Measurements from ENCODE around the gene BLVRB.
"Not testable (repeated sequence)": the region's sequence is repeated elsewhere in the genome, so short reads cannot be mapped to it uniquely, and the experiment has no call there.

BLVRB gene

DNA sequence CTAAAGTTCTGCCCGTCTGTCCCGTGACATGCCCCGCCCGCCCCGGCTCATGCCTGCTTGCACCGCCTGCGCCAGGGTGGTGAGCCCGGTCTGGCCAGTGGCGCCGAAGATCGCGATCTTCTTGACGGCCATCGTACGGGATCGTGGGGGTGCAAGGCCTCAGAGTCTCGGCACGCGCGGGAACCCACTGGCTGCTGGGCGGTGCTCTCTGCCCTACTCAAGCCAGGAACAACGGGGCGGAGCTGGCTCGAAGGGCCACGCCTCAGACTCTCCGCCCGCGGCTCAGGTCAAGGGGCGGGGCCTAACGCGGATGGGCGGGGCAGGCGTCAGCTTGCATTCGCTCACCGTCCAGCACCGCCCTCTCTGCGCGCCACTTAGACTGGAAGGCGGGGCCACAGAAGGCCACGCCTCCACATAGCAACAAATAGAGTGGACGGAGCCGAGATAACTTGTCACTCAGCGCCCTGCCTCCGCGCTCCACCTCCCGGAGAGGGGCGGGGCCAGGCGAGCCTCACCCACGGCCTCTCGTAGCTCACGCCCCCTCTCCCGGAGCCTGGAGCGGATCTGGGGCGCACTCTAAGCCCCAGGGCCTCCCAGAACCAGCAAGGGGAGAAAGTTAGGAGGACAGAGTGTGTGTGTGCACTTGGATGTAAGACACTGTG, at the start of gene BLVRB:
Gene BLVRB (minus strand): TSS at position 189 of the 662 bp plus-strand sequence. CDS start 57 bp downstream, at position 132.
- DNase-seq: peak; percentile 97 to 98

GRCh38 chr19:40513741-40514315, 48.3 kb upstream of the BLVRB start:
- DNase-seq: no peak

- no peak for DNase-seq
Observed at GRCh38 chr19:40513345-40513678, 47.8 kb upstream of the BLVRB start.

GRCh38 chr19:40512473-40513344, 47.2 kb upstream of the BLVRB start:
- DNase-seq: no peak

GRCh38 chr19:40512110-40512472, 46.5 kb upstream of the BLVRB start:
- DNase-seq: no peak

DNA sequence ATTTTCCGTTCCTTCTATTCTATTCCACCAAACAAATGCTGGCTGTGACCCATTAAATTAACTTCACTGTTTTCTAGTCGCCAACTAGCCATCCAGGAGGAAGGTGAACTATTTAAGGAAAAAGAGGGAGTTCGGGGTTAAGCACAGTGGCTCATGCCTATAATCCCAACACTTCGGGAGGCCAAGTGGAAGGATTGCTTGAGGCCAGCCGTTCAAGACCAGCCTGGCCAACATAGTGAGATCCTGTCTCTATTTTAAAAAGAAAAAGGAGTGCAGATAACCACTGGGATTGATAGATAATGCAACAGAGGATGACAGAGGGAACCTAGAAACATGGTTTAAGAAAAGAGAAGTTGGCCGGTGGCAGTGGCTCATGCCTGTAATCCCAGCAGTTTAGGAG, 45.9 kb upstream of the BLVRB start:
- no peak for DNase-seq

GRCh38 chr19:40510526-40511115, 45.1 kb upstream of the BLVRB start:
- no peak for DNase-seq

GRCh38 chr19:40508739-40509260, 43.3 kb upstream of the BLVRB start:
- no peak for DNase-seq

- DNase-seq: no peak
Observed at GRCh38 chr19:40507892-40508291, 42.3 kb upstream of the BLVRB start.

GRCh38 chr19:40506099-40506498, 40.6 kb upstream of the BLVRB start:
- no peak for DNase-seq

GRCh38 chr19:40503320-40503695, 37.8 kb upstream of the BLVRB start:
- DNase-seq: no peak

DNA sequence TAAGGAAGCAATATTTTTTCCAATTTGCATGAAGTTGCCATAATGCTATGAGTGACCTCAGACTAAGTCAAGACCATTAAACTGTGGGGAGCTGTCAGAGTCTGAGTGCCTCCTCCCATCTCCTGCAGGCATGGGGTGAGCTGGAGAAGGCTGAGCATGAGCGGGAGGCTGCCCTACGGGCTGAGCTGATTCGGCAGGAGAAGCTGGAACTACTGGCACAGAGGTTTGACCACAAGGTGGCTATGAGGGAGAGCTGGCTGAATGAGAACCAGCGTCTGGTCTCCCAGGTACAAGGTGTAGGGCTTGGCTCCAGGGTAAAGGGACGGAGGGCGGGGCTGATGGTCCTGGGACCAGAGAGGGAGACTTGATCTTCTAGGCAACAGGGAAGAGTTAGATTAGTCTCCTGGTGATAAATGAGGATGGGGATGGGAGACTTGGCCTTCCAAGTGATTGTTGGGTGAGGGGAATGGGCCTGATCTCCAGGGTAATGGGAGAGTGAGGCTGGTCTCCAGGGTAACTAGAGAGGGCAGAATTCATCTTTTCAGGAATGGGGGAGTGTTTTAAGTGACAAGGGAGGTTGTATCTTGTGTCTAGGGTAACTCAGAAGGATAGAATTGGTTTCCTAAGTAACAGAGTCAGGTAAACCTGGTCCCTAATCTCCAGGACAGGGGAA, 37.2 kb upstream of the BLVRB start:
- DNase-seq: no peak

- no peak for DNase-seq
Observed at GRCh38 chr19:40502081-40502480, 36.5 kb upstream of the BLVRB start.

- no peak for DNase-seq
Observed at GRCh38 chr19:40501599-40501998, 36.1 kb upstream of the BLVRB start.

GRCh38 chr19:40500678-40501530, 35.4 kb upstream of the BLVRB start:
- DNase-seq: not testable (repeated sequence)

GRCh38 chr19:40499320-40499719, 33.8 kb upstream of the BLVRB start:
- no peak for DNase-seq

DNA sequence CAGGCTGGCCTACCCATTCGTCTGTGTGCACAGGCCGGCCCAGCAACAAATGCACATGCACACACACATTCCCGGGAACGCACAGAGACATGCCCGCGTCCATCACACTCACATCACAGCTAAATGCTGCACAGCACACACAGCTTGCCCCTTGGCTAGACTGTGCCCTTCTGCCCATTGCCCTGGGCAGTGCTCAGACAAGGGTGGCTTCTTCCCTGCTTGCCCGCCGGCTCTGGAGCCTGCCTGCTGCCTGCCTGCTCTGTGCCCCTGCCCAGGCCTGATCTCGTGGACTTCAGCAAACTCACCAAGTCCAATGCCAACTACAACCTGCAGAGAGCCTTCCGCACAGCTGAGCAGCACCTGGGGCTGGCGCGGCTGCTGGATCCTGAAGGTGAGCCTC, 31.7 kb upstream of the BLVRB start:
- DNase-seq: no peak

GRCh38 chr19:40494191-40494838, 28.8 kb upstream of the BLVRB start:
- no peak for DNase-seq

DNA sequence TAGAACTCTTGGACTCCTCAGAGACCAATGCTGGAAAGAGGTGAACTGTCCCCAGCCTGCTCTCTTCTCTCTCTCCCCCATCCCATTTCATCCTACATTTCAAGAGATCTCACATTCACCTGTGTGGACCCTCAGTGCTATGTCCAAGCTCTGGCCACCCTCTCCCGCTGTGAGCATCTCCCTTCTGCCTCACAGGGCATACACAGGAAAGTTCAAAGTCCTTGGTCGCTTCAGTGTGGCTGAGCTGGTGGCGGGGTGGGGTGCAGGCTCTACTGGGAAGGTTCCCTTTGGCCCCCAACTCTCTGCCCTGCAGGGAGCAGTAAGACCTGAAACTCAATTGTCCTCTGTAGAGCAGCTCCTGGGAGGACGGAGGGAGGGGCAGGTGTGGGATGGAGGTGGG, 28.2 kb upstream of the BLVRB start:
- DNase-seq: no peak

GRCh38 chr19:40492274-40492673, 26.7 kb upstream of the BLVRB start:
- DNase-seq: no peak

DNA sequence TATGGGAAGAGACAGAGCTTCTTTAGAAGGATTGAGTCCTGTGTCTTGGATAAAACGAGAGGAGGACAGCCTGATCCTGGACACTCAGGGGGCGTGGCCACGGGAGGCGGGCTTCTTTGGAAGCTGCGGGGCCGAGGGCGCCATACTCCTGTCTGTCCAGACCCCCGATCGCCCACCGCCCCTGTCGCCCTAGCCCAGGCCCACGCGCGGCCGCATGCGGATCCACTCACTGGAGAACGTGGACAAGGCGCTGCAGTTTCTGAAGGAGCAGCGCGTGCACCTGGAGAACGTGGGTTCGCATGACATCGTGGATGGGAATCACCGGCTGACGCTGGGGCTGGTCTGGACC, 24.3 kb upstream of the BLVRB start:
- no peak for DNase-seq

- no peak for DNase-seq
Observed at GRCh38 chr19:40486017-40486416, 20.5 kb upstream of the BLVRB start.
